BLaER1 (cell line): ENCODE measurements around the gene NDP.

Source experiments
- H3K27ac ChIP-seq: shearing (Covaris generic); formaldehyde crosslinking; 2 replicates; pipeline ENCODE4 v1.8.1; 2022
- H3K27me3 ChIP-seq: shearing (Covaris generic); formaldehyde crosslinking; 2 replicates; pipeline ENCODE4 v1.8.1; 2022
- H3K36me3 ChIP-seq: shearing (Covaris generic); formaldehyde crosslinking; 2 replicates; pipeline ENCODE4 v1.8.1; 2022
- H3K4me1 ChIP-seq: shearing (Covaris generic); formaldehyde crosslinking; 2 replicates; pipeline ENCODE4 v1.8.1; 2022
- H3K4me2 ChIP-seq: shearing (Covaris generic); formaldehyde crosslinking; 2 replicates; pipeline ENCODE4 v1.8.1; 2022
- H3K4me3 ChIP-seq: shearing (Covaris generic); formaldehyde crosslinking; 2 replicates; pipeline ENCODE4 v1.8.1; 2022
- H3K9ac ChIP-seq: shearing (Covaris generic); formaldehyde crosslinking; 2 replicates; pipeline ENCODE4 v1.8.1; 2022
- H3K9me3 ChIP-seq: shearing (Covaris generic); formaldehyde crosslinking; 2 replicates; pipeline ENCODE4 v1.8.1; 2022
- H4K20me1 ChIP-seq: shearing (Covaris generic); formaldehyde crosslinking; 2 replicates; pipeline ENCODE4 v1.8.1; 2022
- Cebpa-rat ChIP-seq: shearing (Covaris generic); IDR thresholded peaks from 2 replicates; pipeline ENCODE4 v1.8.1; 2022

Gene NDP

GRCh38 chrX:43973249-43974099 lies at the start of gene NDP:
Gene NDP (minus strand): TSS chrX:43973390. CDS start chrX:43958645, 14,745 bp downstream.
- Histone ChIP-seq H3K27me3 (peaks cover 22% of the 10 kb centered on the region), H4K20me1 (no peaks in the 10 kb centered on the region), H3K4me1 (no peaks in the 10 kb centered on the region), H3K4me2 (no peak within 1 kb of the TSS), H3K36me3 (no peaks in the 10 kb centered on the region), H3K9me3 (no peaks in the 10 kb centered on the region), H3K27ac (no peak within 1 kb of the TSS), H3K9ac (no peak within 1 kb of the TSS), H3K4me3 (no peak within 1 kb of the TSS)
- TF ChIP-seq Cebpa-rat: no peak

DNA sequence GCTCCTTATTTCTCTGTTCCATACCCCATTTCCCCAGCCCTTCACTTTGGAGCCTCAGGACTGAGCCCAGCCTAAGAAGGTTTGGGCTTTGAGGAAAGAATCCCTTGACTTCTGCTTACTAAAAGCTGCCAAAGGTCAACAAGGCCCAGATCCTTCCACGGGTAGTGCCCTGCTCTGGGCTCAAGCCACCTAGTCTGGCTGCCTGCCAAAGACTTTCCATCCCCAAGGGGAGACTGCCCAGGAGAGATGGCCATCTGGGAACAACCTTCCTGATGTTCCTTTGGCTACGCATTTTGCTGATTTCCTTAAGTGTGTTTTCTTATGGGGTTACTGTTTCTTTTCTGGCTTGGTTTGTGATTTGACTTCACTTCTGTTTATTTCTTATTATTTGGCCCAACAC lies 49.8 kb upstream of the NDP start:
- TF ChIP-seq Cebpa-rat: no peak
- Histone ChIP-seq H3K27me3 (no peaks in the 10 kb centered on the region), H3K4me1 (peaks cover 3% of the 10 kb centered on the region), H3K27ac (no peak overlapping the region), H3K9ac (no peak overlapping the region), H3K9me3 (no peaks in the 10 kb centered on the region), H3K36me3 (no peaks in the 10 kb centered on the region), H4K20me1 (no peaks in the 10 kb centered on the region), H3K4me3 (no peak overlapping the region), H3K4me2 (no peak overlapping the region)

GRCh38 chrX:44020693-44021092 lies 47.5 kb upstream of the NDP start:
- no peak for TF ChIP-seq Cebpa-rat

GRCh38 chrX:44019911-44020310 lies 46.7 kb upstream of the NDP start:
- H3K27me3 ChIP-seq: no peaks in the 10 kb centered on the region
- TF ChIP-seq Cebpa-rat: no peak

More at GRCh38 chrX:44020693-44021092, 47.5 kb upstream of the NDP start:
- Histone ChIP-seq H3K9ac (no peak overlapping the region), H3K36me3 (no peaks in the 10 kb centered on the region), H3K9me3 (no peaks in the 10 kb centered on the region), H4K20me1 (no peaks in the 10 kb centered on the region), H3K27me3 (no peaks in the 10 kb centered on the region), H3K27ac (no peak overlapping the region), H3K4me1 (peaks cover 20% of the 10 kb centered on the region), H3K4me3 (no peak overlapping the region), H3K4me2 (no peak overlapping the region)

GRCh38 chrX:44017676-44018075 lies 44.5 kb upstream of the NDP start:
- H3K4me3 ChIP-seq: no peak overlapping the region
- no peaks in the 10 kb centered on the region for H3K9me3 ChIP-seq
- TF ChIP-seq Cebpa-rat: no peak
- no peak overlapping the region for H3K9ac ChIP-seq
- peak overlapping the region; percentile 56 for H3K4me2 ChIP-seq
- H3K27me3 ChIP-seq: no peaks in the 10 kb centered on the region
- peaks cover 29% of the 10 kb centered on the region for H3K4me1 ChIP-seq
- H3K36me3 ChIP-seq: no peaks in the 10 kb centered on the region
- H3K27ac ChIP-seq: no peak overlapping the region
- H4K20me1 ChIP-seq: no peaks in the 10 kb centered on the region

More at GRCh38 chrX:44019911-44020310, 46.7 kb upstream of the NDP start:
- H3K4me3 ChIP-seq: no peak overlapping the region
- H3K4me2 ChIP-seq: no peak overlapping the region
- no peaks in the 10 kb centered on the region for H4K20me1 ChIP-seq
- no peak overlapping the region for H3K9ac ChIP-seq
- no peaks in the 10 kb centered on the region for H3K36me3 ChIP-seq
- no peaks in the 10 kb centered on the region for H3K9me3 ChIP-seq
- no peak overlapping the region for H3K27ac ChIP-seq
- H3K4me1 ChIP-seq: peaks cover 20% of the 10 kb centered on the region

GRCh38 chrX:44016906-44017305 lies 43.7 kb upstream of the NDP start:
- Histone ChIP-seq H3K36me3 (no peaks in the 10 kb centered on the region), H3K9ac (no peak overlapping the region), H4K20me1 (no peaks in the 10 kb centered on the region; the same call in 1 of the 2 replicates), H3K9me3 (no peaks in the 10 kb centered on the region), H3K27ac (no peak overlapping the region), H3K4me2 (peak overlapping the region; percentile 56), H3K4me3 (no peak overlapping the region), H3K4me1 (peaks cover 36% of the 10 kb centered on the region), H3K27me3 (no peaks in the 10 kb centered on the region)
- TF ChIP-seq Cebpa-rat: no peak

DNA sequence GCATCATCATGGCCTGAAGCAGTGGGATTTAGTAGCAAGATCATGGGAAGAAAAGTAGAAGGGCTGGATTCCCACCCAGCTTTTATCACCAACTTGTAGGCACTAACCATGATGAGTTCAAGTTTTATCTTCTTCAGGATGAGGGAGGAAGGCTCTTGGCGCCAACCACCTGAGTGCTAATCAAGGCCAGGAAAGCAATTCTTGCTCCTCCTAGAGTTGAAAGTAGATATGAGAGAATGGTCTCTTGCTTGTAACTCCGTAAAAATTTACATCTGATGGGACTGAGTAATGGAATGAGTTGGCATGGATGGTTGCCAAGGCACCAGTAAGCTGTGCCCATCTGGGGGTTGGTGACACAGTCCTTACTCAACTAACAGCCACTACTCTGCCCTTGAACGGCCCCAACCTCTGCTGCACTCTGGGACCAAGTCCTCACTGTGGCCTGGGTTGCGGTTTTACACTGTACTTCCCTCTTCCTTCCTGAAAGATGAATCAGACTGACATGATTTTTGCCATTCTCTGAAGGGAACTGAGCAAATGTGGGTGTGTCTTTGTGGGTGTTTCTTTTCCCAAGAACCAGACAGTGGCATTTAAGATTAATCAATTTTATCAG lies 39.4 kb upstream of the NDP start:
- no peak for TF ChIP-seq Cebpa-rat
- H3K36me3 ChIP-seq: no peaks in the 10 kb centered on the region
- no peaks in the 10 kb centered on the region for H3K9me3 ChIP-seq
- H3K9ac ChIP-seq: no peak overlapping the region
- peak overlapping the region; percentile 50 for H3K4me2 ChIP-seq
- no peak overlapping the region for H3K4me3 ChIP-seq
- no peaks in the 10 kb centered on the region for H3K27me3 ChIP-seq
- H3K4me1 ChIP-seq: peaks cover 39% of the 10 kb centered on the region
- H4K20me1 ChIP-seq: no peaks in the 10 kb centered on the region; the same call in 1 of the 2 replicates
- no peak overlapping the region for H3K27ac ChIP-seq

GRCh38 chrX:44011506-44011905 lies 38.3 kb upstream of the NDP start:
- no peak for TF ChIP-seq Cebpa-rat
- H4K20me1 ChIP-seq: no peaks in the 10 kb centered on the region; the same call in 1 of the 2 replicates
- H3K27ac ChIP-seq: no peak overlapping the region

GRCh38 chrX:44010626-44011025 lies 37.4 kb upstream of the NDP start:
- no peak overlapping the region for H3K27ac ChIP-seq
- H3K4me2 ChIP-seq: no peak overlapping the region
- no peaks in the 10 kb centered on the region for H3K9me3 ChIP-seq
- H3K4me1 ChIP-seq: peaks cover 26% of the 10 kb centered on the region
- H4K20me1 ChIP-seq: no peaks in the 10 kb centered on the region; the same call in 1 of the 2 replicates
- H3K4me3 ChIP-seq: no peak overlapping the region
- no peak for TF ChIP-seq Cebpa-rat
- no peaks in the 10 kb centered on the region for H3K36me3 ChIP-seq
- no peak overlapping the region for H3K9ac ChIP-seq
- no peaks in the 10 kb centered on the region for H3K27me3 ChIP-seq

More at GRCh38 chrX:44011506-44011905, 38.3 kb upstream of the NDP start:
- no peaks in the 10 kb centered on the region for H3K27me3 ChIP-seq
- no peaks in the 10 kb centered on the region for H3K9me3 ChIP-seq
- H3K9ac ChIP-seq: no peak overlapping the region
- H3K36me3 ChIP-seq: no peaks in the 10 kb centered on the region
- no peak overlapping the region for H3K4me3 ChIP-seq
- H3K4me2 ChIP-seq: peak overlapping the region; percentile 50
- H3K4me1 ChIP-seq: peaks cover 29% of the 10 kb centered on the region

GRCh38 chrX:44006081-44006480 lies 32.9 kb upstream of the NDP start:
- H3K4me1 ChIP-seq: peaks cover 8% of the 10 kb centered on the region
- H3K27me3 ChIP-seq: no peaks in the 10 kb centered on the region
- H3K4me3 ChIP-seq: no peak overlapping the region
- no peaks in the 10 kb centered on the region for H3K9me3 ChIP-seq
- no peaks in the 10 kb centered on the region for H4K20me1 ChIP-seq
- H3K4me2 ChIP-seq: no peak overlapping the region
- no peak for TF ChIP-seq Cebpa-rat
- no peak overlapping the region for H3K27ac ChIP-seq
- no peak overlapping the region for H3K9ac ChIP-seq
- H3K36me3 ChIP-seq: no peaks in the 10 kb centered on the region
